ENCODE data around the gene BHLHA9.
"Not testable (repeated sequence)": the region's sequence is repeated elsewhere in the genome, so short reads cannot be mapped to it uniquely, and the experiment has no call there.

BHLHA9 gene

GRCh38 chr17:1302761-1303160 is 32.5 kb downstream of the BHLHA9 start:
- no peak for DNase-seq

GRCh38 chr17:1304522-1304921 is 34.3 kb downstream of the BHLHA9 start:
- DNase-seq, result no peak

- no peak for DNase-seq
These were observed 34.8 kb downstream of the BHLHA9 start for GRCh38 chr17:1304962-1305563.

- DNase-seq, result not testable (repeated sequence)
These were observed 37.6 kb downstream of the BHLHA9 start for GRCh38 chr17:1307829-1308228.

GRCh38 chr17:1312261-1312870 is 42.1 kb downstream of the BHLHA9 start:
- no peak for DNase-seq

GRCh38 chr17:1313270-1314005 is 43.2 kb downstream of the BHLHA9 start:
- no peak for DNase-seq

GRCh38 chr17:1315409-1315808 is 45.2 kb downstream of the BHLHA9 start:
- DNase-seq, result no peak

- DNase-seq, result no peak
These were observed 45.7 kb downstream of the BHLHA9 start for GRCh38 chr17:1315891-1316403.

Measured in stimulated activated CD4-positive, alpha-beta T cell treated with anti-CD3 and anti-CD28 coated beads, Interleukin-2, amount 100 ng/mL, for 24 hours (primary cell).